ENCODE data around the gene TACSTD2.
A peak's percentile ranks its signal among the peaks of the same experiment; 100 is the strongest.
"Not testable (repeated sequence)": the region's sequence is repeated elsewhere in the genome, so short reads cannot be mapped to it uniquely, and the experiment has no call there.

Gene TACSTD2

GRCh38 chr1:58566339-58566738 lies 10.7 kb downstream of the TACSTD2 start:
- no peak for DNase-seq (ENCODE audit: low read depth)

DNA sequence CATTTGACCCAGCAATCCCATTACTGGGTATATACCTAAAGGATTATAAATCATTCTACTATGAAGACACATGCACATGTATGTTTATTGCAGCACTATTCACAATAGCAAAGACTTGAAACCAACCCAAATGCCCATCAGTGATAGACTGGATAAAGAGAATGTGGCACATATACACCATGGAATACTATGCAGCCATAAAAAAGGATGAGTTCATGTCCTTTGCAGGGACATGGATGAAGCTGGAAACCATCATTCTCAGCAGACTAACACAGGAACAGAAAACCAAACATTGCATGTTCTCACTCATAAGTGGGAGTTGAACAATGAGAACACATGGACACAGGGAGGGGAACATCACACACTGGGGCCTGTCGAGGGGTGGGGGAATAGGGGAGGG lies 13.3 kb downstream of the TACSTD2 start:
- not testable (repeated sequence) for DNase-seq (ENCODE audit: low read depth)

DNA sequence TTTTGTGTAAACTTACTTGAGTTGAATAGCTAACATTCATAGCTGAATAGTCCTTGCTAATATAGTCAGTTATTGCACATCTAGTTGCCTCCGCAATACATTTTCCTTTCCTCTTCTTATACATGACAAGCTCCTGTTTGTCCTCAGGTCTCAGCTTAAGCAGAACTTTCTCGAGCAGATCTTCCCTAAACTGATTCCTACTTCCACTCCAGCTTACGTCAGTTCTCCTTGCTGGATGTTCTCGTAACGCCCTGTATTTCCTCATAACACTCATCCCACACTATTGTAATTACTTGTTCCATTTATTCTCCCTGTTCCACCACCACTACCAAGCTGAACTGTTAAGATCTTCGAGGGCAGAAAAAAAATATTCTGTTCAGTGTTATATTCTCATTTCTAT lies 15.4 kb downstream of the TACSTD2 start:
- no peak for DNase-seq (ENCODE audit: low read depth)

DNA sequence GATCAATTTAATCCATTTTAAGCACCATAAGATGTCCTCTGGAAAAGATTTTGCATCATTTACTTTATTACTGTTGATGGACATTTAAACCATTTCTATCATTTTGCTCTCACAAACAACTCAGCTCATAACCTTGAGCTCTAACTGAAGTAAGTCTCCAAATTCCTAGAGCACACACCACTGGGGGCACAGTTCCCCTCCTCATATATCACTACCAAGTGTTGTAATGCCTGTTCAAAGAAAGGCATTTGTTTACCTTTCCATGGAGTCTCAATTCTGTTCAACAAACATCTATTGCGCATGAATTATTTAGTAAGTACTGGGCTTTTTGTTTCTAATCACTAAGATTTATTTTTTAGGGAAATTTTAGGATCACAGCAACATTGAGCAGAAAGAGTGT lies 21.7 kb downstream of the TACSTD2 start:
- no peak for DNase-seq (ENCODE audit: low read depth)

DNA sequence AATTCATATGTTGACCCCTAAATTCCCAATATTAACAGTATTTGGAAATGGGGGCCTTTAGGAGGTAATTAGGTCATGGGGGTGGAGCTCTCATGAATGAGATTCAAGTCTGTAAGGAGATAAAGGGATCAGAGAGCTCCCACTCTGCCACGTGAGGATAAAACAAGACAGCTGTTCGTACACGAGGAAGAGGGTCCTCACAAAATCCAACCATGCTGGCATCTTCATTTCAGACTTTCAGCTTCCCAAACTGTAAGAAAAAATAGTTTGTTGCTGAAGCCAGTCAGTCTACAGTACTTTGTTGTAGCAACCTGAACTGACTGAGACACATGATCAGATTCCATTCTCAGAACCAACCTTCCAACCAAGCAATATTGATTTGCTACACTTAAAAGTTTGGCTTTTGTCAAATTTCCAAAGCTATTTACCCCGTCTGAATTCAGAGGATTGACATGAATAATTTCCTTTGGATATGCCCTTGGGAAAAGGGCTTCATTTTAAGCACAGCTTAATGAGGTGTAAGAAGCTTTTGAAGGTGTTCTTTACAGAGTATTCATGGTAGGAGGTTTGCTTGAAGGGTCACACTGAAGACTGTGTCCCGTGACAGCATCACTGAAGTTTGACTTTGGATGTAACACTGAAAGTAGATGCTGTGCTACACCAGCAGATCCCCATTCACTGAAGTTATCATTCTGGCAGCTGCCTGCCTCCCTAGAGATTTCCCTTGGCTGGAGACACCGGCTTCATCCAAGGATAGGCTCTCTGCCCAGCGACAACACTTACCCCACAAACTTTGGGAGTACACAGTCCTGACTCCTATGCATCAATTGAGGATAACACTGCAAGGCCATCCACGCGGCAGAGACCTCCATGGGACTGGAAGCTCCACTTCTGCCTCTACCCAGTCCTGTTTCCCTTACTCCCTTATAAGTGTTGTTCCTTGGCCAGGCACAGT lies 25.6 kb downstream of the TACSTD2 start:
- DNase-seq (ENCODE audit: low read depth), result no peak

- DNase-seq (ENCODE audit: low read depth), result not testable (repeated sequence)
These were observed 27.8 kb downstream of the TACSTD2 start for GRCh38 chr1:58549291-58549690.

DNA sequence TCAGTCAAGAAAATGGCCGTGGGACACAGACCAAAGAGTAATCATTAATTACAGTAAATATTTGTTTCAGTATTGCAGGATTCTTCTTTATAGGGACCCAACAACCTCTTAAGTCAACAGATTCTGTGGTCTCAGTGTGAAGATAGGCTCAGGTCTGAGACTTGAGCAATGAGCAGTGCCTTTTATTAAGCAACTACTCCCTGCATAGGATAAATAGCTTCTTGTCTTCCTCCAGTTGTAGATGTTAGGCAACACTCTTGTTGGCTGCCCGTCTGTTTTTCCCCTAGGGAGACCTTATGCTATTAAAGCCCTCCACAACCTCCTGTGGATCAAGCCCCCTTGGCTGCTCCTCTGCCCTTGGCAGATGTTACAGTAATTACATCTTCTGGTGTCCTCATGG lies 28.7 kb downstream of the TACSTD2 start:
- DNase-seq (ENCODE audit: low read depth), result no peak

- DNase-seq (ENCODE audit: low read depth), result peak; percentile 96
These were observed 30.3 kb downstream of the TACSTD2 start, which contains the start of gene OMA1 for GRCh38 chr1:58546520-58547308. Gene OMA1, minus strand, starts transcription at chr1:58546726. Its CDS starts 7,432 bp downstream, at chr1:58539294.

DNA sequence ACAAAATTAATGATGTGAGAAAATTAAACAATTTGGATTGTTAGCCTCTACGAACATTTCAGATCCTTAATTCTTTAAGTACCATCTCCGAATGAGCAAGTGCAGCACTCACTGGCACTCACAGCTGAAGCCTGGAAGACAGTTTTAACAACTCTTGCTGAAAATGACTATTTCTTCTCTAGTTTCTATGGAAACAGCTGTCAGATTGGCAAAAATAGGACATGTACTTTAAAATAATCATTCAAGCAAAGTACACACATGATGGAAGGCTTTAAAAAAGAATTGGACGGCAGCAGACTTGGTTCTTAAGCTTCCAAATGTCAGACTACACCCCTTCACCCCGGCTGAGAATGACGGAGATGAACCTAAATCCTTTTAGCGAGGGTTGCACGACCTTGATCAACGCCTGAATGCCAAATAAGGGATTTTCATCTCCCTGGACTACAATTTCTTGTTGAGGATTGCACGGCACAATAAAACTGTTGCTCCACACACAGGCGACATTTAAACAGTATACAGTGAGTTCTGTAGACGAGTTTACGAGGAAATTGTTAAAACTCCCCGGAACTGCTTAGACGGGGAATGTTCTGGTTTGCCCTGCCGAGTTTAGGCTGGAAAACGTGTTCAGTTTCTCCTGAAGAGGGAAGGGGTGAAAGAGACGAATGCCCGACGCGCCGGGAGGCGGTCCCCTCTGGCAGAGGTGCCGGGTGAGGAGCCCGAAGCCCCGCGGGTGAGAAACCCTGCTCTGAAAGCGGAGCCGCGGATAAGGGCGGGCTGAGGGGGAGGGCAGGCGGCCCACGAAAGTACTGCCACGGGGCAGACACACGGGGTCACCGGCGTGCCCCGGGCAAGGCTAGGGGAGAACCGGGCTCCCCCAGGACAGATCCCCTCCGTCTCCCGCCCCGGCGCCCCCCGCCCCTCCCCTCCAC lies 31.2 kb downstream of the TACSTD2 start:
- peak; percentile 79 for DNase-seq (ENCODE audit: low read depth)

DNA sequence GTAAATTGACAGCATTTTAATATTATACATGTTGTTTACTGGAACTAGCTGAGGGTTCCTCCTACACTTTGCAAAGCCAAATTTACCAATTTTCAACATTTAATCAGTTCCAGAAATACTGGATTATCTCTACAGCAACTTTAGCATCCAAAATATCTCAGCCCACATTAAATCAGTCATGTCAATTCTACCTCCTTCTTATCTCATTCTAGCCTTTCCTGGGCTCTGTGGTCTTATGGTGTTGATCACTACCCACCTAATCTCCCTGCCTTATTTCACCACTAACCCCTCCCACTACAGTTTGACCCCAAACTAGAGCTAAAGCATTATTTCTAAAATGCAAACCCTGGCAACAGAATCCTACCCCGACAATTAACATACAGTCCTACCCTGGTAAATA lies 33.8 kb downstream of the TACSTD2 start:
- DNase-seq (ENCODE audit: low read depth), result no peak

DNA sequence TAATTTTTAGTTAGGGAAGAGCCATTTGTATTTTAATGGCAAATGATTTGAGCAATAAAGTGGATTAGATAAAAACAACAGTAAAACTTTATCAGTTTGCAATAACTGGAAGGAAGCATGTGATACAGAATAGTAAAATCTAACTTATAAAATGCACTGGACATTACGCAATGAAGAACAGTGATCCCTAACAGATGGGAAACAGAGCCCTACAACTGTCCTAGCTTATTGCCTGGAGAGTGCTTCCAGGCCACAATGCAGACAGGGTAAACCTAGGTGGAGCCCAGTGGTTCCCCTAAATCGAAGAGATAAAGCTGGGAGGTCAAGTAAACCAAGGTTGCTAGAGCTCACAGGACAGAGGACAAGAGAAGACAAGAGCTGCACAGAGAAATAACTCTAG lies 37.5 kb downstream of the TACSTD2 start:
- no peak for DNase-seq (ENCODE audit: low read depth)

- DNase-seq (ENCODE audit: low read depth), result no peak
These were observed 38.2 kb downstream of the TACSTD2 start for GRCh38 chr1:58538821-58539220.

DNA sequence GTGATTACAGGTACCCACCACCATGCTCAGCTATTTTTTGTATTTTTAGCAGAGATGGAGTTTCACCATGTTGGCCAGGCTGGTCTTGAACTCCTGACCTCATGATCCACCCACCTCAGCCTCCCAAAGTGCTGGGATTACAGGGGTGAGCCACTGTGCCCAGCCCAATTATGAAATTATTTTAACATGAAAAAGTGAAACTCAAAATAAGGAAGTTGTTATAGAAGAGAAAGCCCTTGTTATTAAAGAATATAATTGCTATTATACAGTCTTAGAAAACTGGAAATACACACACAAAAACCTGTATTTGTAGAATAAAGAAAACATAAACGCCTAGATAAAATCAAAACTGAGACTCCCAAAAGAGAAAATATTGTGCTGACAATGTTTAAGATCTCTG lies 45.2 kb downstream of the TACSTD2 start:
- DNase-seq (ENCODE audit: low read depth), result not testable (repeated sequence)

GRCh38 chr1:58529284-58529683 lies 47.8 kb downstream of the TACSTD2 start:
- no peak for DNase-seq (ENCODE audit: low read depth)

DNA sequence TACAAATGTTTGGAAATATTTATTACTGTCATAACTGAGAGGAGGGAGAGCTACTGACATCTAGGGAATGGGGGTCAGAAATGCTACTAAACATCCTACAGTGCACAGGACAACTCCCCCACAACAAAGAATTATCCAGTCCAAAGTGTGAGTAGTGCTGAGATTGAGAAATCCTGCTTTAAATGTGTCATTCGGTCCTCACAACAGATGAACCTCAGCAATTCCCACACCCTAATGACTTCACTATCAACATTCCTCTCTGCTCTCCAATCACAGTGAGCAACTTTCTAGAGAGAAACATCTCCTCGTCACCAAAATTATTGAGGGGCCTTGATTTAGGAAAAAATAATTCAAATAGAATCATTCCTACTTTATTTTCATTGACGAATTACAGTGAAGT lies 48.5 kb downstream of the TACSTD2 start:
- no peak for DNase-seq (ENCODE audit: low read depth)
